HEK293 (cell line): ENCODE data around the gene MATN1.
A peak's percentile ranks its signal among the peaks of the same experiment; 100 is the strongest.

Experiments used
- CTCF ChIA-PET: fragments of 350-600 bp; formaldehyde crosslinking; extraction: SDS; loops from one replicate; lab custom pipeline; 2021; ENCODE audit warnings: antibody characterized with exemption; lab: Yijun Ruan, JAX
- POLR2A ChIA-PET: fragments of 300-600 bp; formaldehyde crosslinking; extraction: SDS; loops from one replicate; lab custom pipeline; 2020; ENCODE audit warnings: antibody characterized with exemption, inconsistent platforms; lab: Yijun Ruan, JAX
- H3K27ac ChIP-seq: fragments of 200-500 bp; sonication (Bioruptor generic); 2 replicates; pipeline ENCODE4 v1.5.1; 2014; ENCODE audit warnings: low read depth, low read length, control low read depth, inconsistent platforms; ENCODE audit errors: extremely low read depth
- H3K36me3 ChIP-seq, 2 experiments: fragments of 200-500 bp in 1 of 2; sonication (Bioruptor generic) in 1 of 2; 1 replicate in 1 of 2; 2 replicates in 1 of 2; pipeline ENCODE4 v1.5.1; 2014 to 2017; ENCODE audit warnings: inconsistent platforms in 2 of 2, low read length in 2 of 2; ENCODE audit not compliant: control insufficient read depth in 2 of 2, insufficient read depth in 1 of 2
- H3K4me1 ChIP-seq: fragments of 200-500 bp; sonication (Bioruptor generic); 2 replicates; pipeline ENCODE4 v1.5.1; 2014; ENCODE audit warnings: mild to moderate bottlenecking, low read length, inconsistent platforms; ENCODE audit not compliant: control insufficient read depth, insufficient read depth
- H3K4me3 ChIP-seq: 2 replicates; pipeline ENCODE4 v1.5.1; 2011; ENCODE audit warnings: low read depth, mild to moderate bottlenecking, control low read depth, low read length, moderate library complexity
- H3K9me3 ChIP-seq: fragments of 200-500 bp; sonication (Bioruptor generic); 2 replicates; pipeline ENCODE4 v1.5.1; 2014; ENCODE audit warnings: low read depth, low read length, inconsistent platforms; ENCODE audit not compliant: control insufficient read depth, insufficient read depth
- FEZF1 ChIP-seq: fragments of 450-650 bp; formaldehyde crosslinking; IDR thresholded peaks from 2 replicates; pipeline ENCODE4 v1.5.1; 2016; ENCODE audit warnings: missing biosample characterization, missing genetic modification characterization
- GFI1B ChIP-seq: fragments of 450-650 bp; formaldehyde crosslinking; IDR thresholded peaks from 2 replicates; pipeline ENCODE4 v1.5.1; 2016; ENCODE audit warnings: missing biosample characterization, missing genetic modification characterization
- SETDB1 ChIP-seq: IDR thresholded peaks from one replicate; pipeline ENCODE4 v1.6.1; 2017; ENCODE audit warnings: mild to moderate bottlenecking, low read length, moderate library complexity, mixed read lengths; ENCODE audit not compliant: insufficient read length
- ZBTB1 ChIP-seq: fragments of 450-650 bp; formaldehyde crosslinking; IDR thresholded peaks from 2 replicates; pipeline ENCODE4 v1.5.1; 2016; ENCODE audit warnings: missing biosample characterization, missing genetic modification characterization
- ZFP41 ChIP-seq: fragments of 450-650 bp; formaldehyde crosslinking; IDR thresholded peaks from 2 replicates; pipeline ENCODE4 v1.5.1; 2016; ENCODE audit warnings: missing biosample characterization, missing genetic modification characterization, borderline replicate concordance
- ZNF132 ChIP-seq: fragments of 450-650 bp; formaldehyde crosslinking; IDR thresholded peaks from 2 replicates; pipeline ENCODE4 v1.5.1; 2017; ENCODE audit warnings: missing biosample characterization, missing genetic modification characterization, borderline replicate concordance
- ZNF266 ChIP-seq: fragments of 450-650 bp; formaldehyde crosslinking; IDR thresholded peaks from 2 replicates; pipeline ENCODE4 v1.5.1; 2016; ENCODE audit warnings: missing biosample characterization, missing genetic modification characterization, low read depth
- ZNF350 ChIP-seq: fragments of 450-650 bp; formaldehyde crosslinking; IDR thresholded peaks from 2 replicates; pipeline ENCODE4 v1.5.0; 2017; ENCODE audit warnings: missing biosample characterization, mild to moderate bottlenecking, missing genetic modification characterization
- ZNF37A ChIP-seq: fragments of 450-650 bp; IDR thresholded peaks from 2 replicates; pipeline ENCODE4 v1.5.1; 2018; ENCODE audit warnings: missing biosample characterization, missing genetic modification characterization
- ZNF501 ChIP-seq: fragments of 450-650 bp; formaldehyde crosslinking; IDR thresholded peaks from 2 replicates; pipeline ENCODE4 v1.5.1; 2016; ENCODE audit warnings: missing biosample characterization, missing genetic modification characterization
- ZNF561 ChIP-seq: fragments of 450-650 bp; IDR thresholded peaks from 2 replicates; pipeline ENCODE4 v1.5.1; 2018; ENCODE audit warnings: missing biosample characterization, missing genetic modification characterization, borderline replicate concordance
- ZNF626 ChIP-seq: fragments of 450-650 bp; sonication (Bioruptor Pico); formaldehyde crosslinking; IDR thresholded peaks from 2 replicates; pipeline ENCODE4 v1.5.1; 2018; ENCODE audit warnings: missing biosample characterization, missing genetic modification characterization, inconsistent platforms
- ZNF654 ChIP-seq: fragments of 450-650 bp; formaldehyde crosslinking; IDR thresholded peaks from 2 replicates; pipeline ENCODE4 v1.5.1; 2016; ENCODE audit warnings: low read depth, missing biosample characterization, missing genetic modification characterization
- ZNF776 ChIP-seq: fragments of 450-650 bp; formaldehyde crosslinking; IDR thresholded peaks from 2 replicates; pipeline ENCODE4 v1.5.0; 2017; ENCODE audit warnings: missing biosample characterization, missing genetic modification characterization, borderline replicate concordance
- TF ChIP-seq, protein P1 (sequence below): fragments of 450-650 bp; formaldehyde crosslinking; optimal IDR thresholded peaks from 2 replicates; pipeline ENCODE3; 2016; ENCODE audit warnings: missing biosample characterization, mild to moderate bottlenecking, missing genetic modification characterization
- TF ChIP-seq, protein P2 (sequence below): fragments of 450-650 bp; formaldehyde crosslinking; IDR thresholded peaks from 2 replicates; pipeline ENCODE4 v1.5.1; 2016; ENCODE audit warnings: missing biosample characterization, missing genetic modification characterization
- TF ChIP-seq, protein P3 (sequence below): fragments of 450-650 bp; formaldehyde crosslinking; IDR thresholded peaks from 2 replicates; pipeline ENCODE4 v1.5.1; 2016; ENCODE audit warnings: missing biosample characterization, missing genetic modification characterization, borderline replicate concordance

MATN1 gene

DNA sequence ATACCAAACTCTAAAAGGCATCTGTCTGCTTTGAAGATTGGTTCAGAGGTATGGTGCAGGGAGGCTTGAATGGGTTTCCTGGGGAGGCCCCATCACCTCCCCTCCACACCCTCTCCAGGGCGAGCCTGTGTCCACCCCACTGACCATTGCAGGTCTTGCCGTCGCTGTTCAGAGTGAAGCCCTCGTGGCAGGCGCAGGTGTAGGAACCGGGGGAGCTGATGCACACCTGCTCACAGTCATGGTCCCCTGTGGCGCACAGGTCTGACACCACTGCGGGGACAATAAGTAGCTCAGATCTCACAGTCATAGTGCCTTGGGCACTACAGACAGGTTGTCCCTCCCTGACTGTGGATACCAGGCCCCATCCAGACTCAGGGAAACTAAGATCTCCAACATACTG is 6.7 kb downstream of the MATN1 start:
- CTCF ChIA-PET, result interaction anchor here (0.7 to 1.9 kb wide), 4 partner anchors 10 to 1476 kb away, joined by 3 to 9 read pairs (median 4); no protein-coding TSS in a partner anchor
- H3K36me3 ChIP-seq, result no peaks in the 10 kb centered on the region
- H3K4me1 ChIP-seq, result no peaks in the 10 kb centered on the region
- no peak for TF ChIP-seq ZNF654 (tag by site-specific recombination)
- TF ChIP-seq ZNF561 (tag by site-specific recombination), result no peak
- TF ChIP-seq ZNF350 (tag by site-specific recombination), result no peak
- no peak for TF ChIP-seq ZNF37A (tag by site-specific recombination)
- no peak for TF ChIP-seq ZNF626 (tag by site-specific recombination)
- TF ChIP-seq, protein P1, sequence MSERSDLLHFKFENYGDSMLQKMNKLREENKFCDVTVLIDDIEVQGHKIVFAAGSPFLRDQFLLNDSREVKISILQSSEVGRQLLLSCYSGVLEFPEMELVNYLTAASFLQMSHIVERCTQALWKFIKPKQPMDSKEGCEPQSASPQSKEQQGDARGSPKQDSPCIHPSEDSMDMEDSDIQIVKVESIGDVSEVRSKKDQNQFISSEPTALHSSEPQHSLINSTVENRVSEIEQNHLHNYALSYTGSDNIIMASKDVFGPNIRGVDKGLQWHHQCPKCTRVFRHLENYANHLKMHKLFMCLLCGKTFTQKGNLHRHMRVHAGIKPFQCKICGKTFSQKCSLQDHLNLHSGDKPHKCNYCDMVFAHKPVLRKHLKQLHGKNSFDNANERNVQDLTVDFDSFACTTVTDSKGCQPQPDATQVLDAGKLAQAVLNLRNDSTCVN (tag by site-specific recombination), result no peak
- TF ChIP-seq, protein P2, sequence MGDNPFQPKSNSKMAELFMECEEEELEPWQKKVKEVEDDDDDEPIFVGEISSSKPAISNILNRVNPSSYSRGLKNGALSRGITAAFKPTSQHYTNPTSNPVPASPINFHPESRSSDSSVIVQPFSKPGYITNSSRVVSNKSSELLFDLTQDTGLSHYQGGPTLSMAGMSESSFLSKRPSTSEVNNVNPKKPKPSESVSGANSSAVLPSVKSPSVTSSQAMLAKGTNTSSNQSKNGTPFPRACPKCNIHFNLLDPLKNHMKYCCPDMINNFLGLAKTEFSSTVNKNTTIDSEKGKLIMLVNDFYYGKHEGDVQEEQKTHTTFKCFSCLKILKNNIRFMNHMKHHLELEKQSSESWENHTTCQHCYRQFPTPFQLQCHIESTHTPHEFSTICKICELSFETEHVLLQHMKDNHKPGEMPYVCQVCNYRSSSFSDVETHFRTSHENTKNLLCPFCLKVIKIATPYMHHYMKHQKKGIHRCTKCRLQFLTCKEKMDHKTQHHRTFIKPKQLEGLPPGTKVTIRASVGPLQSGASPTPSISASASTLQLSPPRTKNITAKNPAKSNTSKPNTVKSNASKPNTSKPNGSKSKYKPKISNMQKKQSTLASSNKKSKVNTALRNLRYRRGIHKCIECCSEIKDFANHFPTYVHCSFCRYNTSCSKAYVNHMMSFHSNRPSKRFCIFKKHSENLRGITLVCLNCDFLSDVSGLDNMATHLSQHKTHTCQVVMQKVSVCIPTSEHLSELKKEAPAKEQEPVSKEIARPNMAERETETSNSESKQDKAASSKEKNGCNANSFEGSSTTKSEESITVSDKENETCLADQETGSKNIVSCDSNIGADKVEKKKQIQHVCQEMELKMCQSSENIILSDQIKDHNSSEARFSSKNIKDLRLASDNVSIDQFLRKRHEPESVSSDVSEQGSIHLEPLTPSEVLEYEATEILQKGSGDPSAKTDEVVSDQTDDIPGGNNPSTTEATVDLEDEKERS, result no peak
- TF ChIP-seq, protein P3, sequence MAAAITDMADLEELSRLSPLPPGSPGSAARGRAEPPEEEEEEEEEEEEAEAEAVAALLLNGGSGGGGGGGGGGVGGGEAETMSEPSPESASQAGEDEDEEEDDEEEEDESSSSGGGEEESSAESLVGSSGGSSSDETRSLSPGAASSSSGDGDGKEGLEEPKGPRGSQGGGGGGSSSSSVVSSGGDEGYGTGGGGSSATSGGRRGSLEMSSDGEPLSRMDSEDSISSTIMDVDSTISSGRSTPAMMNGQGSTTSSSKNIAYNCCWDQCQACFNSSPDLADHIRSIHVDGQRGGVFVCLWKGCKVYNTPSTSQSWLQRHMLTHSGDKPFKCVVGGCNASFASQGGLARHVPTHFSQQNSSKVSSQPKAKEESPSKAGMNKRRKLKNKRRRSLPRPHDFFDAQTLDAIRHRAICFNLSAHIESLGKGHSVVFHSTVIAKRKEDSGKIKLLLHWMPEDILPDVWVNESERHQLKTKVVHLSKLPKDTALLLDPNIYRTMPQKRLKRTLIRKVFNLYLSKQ (tag by site-specific recombination), result no peak
- no peak for TF ChIP-seq GFI1B
- TF ChIP-seq ZBTB1 (tag by site-specific recombination), result no peak
- TF ChIP-seq ZNF776, result no peak
- TF ChIP-seq ZNF266, result no peak
- TF ChIP-seq ZNF501 (tag by site-specific recombination), result no peak
- no peak overlapping the region for H3K27ac ChIP-seq
- no peaks in the 10 kb centered on the region for H3K9me3 ChIP-seq
- POLR2A ChIA-PET, result no interaction called here
- no peak overlapping the region for H3K4me3 ChIP-seq

DNA sequence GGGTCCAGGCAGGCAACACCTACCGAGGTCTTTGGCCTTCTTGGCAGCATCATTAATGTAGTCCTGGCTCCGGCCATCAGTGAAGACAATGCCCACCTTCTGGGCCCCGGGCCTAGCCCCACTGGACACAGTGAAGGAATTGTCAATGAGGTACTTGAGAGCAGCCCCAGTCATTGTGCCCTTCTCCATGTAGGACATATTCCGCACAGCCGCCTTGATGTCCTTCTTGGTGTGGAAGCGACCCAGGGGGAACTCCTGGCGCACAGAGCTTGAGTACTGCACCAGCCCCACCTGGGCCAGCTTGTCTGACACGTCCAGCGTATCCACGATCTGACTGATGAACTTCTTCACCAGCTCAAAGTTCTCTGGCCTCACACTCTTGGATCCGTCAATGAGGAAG is 7.5 kb downstream of the MATN1 start:
- H3K36me3 ChIP-seq, result no peaks in the 10 kb centered on the region
- H3K27ac ChIP-seq, result no peak overlapping the region
- H3K9me3 ChIP-seq, result no peaks in the 10 kb centered on the region
- H3K4me1 ChIP-seq, result no peaks in the 10 kb centered on the region
- POLR2A ChIA-PET, result no interaction called here
- TF ChIP-seq ZNF132 (tag by site-specific recombination), result no peak
- CTCF ChIA-PET, result interaction anchor here (0.7 to 1.9 kb wide), 8 partner anchors 9 to 1475 kb away, joined by 3 to 9 read pairs (median 4); no protein-coding TSS in a partner anchor
- no peak overlapping the region for H3K4me3 ChIP-seq

DNA sequence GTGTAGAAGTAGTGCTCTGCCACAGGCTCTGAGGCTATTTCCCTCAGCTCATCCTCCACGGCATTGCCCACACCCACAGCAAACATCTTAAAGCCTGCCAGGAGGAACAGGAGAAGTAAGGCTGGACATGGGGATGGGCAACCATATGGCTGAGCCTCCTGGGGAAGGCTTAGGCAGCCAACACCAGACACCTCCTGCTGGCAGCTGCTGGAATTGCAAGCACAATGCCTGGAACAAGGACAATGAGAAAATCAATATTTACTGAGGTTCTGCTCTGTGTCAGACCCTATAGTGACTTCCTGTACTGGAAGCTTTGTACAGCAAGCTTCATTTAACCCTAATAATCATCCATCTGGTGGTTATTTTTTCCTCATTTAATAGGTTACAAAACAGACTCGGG is 8.2 kb downstream of the MATN1 start:
- CTCF ChIA-PET, result interaction anchor here (0.5 to 1.9 kb wide), 7 partner anchors 8 to 1815 kb away, joined by 3 to 9 read pairs (median 4); no protein-coding TSS in a partner anchor
- no peaks in the 10 kb centered on the region for H3K4me1 ChIP-seq
- no peaks in the 10 kb centered on the region for H3K36me3 ChIP-seq
- TF ChIP-seq ZFP41 (tag by site-specific recombination), result no peak
- TF ChIP-seq SETDB1, result peak; percentile 59
- TF ChIP-seq FEZF1, result no peak
- H3K27ac ChIP-seq, result no peak overlapping the region
- POLR2A ChIA-PET, result no interaction called here
- H3K4me3 ChIP-seq, result no peak overlapping the region
- H3K9me3 ChIP-seq, result no peaks in the 10 kb centered on the region
